ENCODE results near the gene C11orf65.

The C11orf65 gene

DNA sequence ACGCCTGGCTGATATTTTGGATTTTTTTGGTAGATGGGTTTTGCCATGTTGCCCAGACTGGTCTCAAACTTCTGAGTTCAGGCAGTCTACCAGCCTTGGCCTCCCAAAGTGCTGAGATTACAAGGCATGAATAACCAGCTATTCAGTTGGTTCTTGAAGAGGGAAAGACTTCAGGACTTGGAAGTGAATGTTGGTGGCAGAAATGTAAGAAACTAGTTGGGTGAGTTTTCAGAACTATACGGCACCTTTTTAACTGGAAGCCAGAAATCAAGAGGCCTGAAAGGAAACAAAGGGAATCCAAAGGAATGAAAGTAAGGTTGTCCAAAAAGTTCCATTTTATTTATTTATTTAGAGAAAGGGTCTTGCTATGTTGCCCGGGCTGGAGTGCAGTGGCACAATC lies 28.0 kb upstream of the C11orf65 start:
- H3K4me3 ChIP-seq (replicated peaks; ENCODE audit: low read depth, low read length): no peak overlapping the region
- TF ChIP-seq, protein P1, sequence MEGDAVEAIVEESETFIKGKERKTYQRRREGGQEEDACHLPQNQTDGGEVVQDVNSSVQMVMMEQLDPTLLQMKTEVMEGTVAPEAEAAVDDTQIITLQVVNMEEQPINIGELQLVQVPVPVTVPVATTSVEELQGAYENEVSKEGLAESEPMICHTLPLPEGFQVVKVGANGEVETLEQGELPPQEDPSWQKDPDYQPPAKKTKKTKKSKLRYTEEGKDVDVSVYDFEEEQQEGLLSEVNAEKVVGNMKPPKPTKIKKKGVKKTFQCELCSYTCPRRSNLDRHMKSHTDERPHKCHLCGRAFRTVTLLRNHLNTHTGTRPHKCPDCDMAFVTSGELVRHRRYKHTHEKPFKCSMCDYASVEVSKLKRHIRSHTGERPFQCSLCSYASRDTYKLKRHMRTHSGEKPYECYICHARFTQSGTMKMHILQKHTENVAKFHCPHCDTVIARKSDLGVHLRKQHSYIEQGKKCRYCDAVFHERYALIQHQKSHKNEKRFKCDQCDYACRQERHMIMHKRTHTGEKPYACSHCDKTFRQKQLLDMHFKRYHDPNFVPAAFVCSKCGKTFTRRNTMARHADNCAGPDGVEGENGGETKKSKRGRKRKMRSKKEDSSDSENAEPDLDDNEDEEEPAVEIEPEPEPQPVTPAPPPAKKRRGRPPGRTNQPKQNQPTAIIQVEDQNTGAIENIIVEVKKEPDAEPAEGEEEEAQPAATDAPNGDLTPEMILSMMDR (IDR thresholded peaks at IDR 0.05; ENCODE audit: low read depth, low read length, missing control alignments): no peak
- DNase-seq (ENCODE audit: extremely low read depth, low read depth): no peak

DNA sequence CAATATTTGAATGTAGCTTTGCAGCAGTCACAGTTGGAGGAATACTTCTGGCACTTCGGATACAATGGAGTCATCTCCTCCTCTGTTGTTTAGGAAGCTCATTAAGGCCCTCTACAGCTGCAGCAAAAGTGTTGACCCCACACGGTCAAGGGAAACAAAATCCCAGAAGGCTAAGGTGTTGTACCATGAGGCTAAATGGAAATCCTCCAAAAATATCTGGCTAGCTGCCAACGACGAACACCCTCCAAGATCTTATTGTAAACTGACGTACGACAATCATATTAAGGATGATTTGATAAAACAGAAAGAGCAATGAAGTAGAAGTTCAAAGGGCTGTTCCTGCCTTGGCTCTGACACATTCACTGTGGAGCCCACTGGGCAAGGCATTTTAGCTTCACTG lies 26.9 kb upstream of the C11orf65 start:
- TF ChIP-seq, protein P1 (IDR thresholded peaks at IDR 0.05; ENCODE audit: low read depth, low read length, missing control alignments): no peak
- DNase-seq (ENCODE audit: extremely low read depth, low read depth): no peak
- no peak overlapping the region for H3K4me3 ChIP-seq (replicated peaks; ENCODE audit: low read depth, low read length)

DNA sequence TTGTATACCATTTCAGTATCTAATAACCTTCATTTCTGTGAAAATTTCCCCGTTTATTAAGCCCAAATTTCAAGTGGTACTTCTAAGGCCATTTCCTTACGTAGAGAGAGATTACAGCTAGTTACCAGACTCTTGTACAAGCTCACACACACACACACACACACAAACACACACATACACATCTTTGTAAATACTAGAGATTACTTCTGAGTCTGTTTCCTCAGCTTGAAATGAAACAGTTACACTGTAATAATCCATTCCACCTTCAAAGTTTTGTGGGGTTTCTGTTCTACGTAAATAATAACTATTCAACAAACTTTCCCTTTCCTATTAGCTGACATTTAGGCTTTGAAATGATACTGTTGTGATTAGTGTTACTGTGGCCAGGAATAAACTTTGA lies 24.6 kb upstream of the C11orf65 start:
- DNase-seq (ENCODE audit: extremely low read depth, low read depth): no peak
- H3K4me3 ChIP-seq (replicated peaks; ENCODE audit: low read depth, low read length): no peak overlapping the region
- TF ChIP-seq, protein P1 (IDR thresholded peaks at IDR 0.05; ENCODE audit: low read depth, low read length, missing control alignments): no peak

DNA sequence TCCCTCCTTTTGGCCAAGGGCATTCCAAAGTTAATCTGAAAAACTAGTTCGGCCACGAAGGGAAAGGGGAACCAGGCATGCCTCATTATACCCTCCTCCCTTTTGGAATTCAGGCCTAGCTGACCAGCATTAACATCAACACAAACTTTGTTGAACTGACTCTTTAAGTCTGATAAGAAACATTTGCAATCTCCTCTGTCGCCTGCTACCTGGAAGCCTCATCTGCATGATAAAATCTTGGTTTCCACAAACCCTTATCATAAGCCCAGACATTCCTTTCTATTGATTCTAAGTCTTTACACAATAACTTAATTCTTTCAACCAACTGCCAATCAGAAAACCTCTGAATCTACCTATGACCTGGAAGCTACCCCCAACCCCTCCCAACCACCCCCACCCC lies 19.5 kb upstream of the C11orf65 start:
- H3K4me3 ChIP-seq (replicated peaks; ENCODE audit: low read depth, low read length): no peak overlapping the region
- no peak for DNase-seq (ENCODE audit: extremely low read depth, low read depth)
- TF ChIP-seq, protein P1 (IDR thresholded peaks at IDR 0.05; ENCODE audit: low read depth, low read length, missing control alignments): no peak

DNA sequence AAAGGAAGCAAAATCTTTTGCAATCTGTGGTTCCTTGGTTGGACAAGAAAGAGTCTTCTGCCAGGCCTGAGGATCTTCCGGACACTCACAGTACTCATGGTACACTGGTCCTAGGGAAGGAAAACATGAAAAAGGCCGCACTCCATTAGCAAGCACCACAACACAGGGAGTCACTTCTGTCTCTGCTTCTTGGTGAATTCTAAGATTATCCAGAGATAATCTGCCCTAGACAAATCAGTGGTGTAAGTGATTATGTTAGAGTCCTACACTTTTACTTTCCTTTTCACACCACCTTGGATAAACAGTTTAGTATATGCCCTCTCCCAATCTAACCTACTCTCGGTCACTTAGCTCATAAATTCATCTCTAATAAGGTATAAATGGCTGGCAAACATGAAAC lies 19.0 kb upstream of the C11orf65 start:
- TF ChIP-seq, protein P1 (IDR thresholded peaks at IDR 0.05; ENCODE audit: low read depth, low read length, missing control alignments): no peak
- no peak overlapping the region for H3K4me3 ChIP-seq (replicated peaks; ENCODE audit: low read depth, low read length)
- no peak for DNase-seq (ENCODE audit: extremely low read depth, low read depth)

DNA sequence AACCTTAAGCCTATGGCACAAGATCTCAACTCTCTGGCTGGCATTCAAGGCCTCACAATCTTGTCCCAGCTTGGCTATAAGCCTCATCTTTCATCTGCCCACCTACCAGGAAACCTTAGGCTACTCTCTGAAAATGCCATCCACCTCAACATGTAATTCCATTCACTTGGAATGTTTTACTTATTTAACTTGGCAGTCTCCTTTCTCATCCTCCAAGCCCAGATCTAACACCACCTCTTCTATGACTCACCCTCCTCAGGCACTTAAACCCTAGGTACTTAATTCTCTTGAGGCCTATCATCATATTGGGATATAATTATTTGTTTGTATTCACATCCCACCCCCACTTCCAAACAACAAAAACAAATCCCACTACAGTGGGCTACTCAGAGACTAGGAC lies 15.8 kb upstream of the C11orf65 start:
- no peak for DNase-seq (ENCODE audit: extremely low read depth, low read depth)
- TF ChIP-seq, protein P1 (IDR thresholded peaks at IDR 0.05; ENCODE audit: low read depth, low read length, missing control alignments): no peak
- no peak overlapping the region for H3K4me3 ChIP-seq (replicated peaks; ENCODE audit: low read depth, low read length)

All from HFF-Myc (cell line).